GM23338 (cell line): ENCODE results near the gene SGCD.

Experiments used
- CREB1 ChIP-seq: fragments of 250-450 bp; sonication (Bioruptor Pico); IDR thresholded peaks from 2 replicates; pipeline ENCODE4 v1.5.0; 2020; ENCODE audit warnings: low read depth, mild to moderate bottlenecking, moderate library complexity
- EZH2 ChIP-seq: fragments of 200-600 bp; sonication (generic); IDR thresholded peaks from one replicate; pipeline ENCODE4 v1.8.0; 2017; ENCODE audit warnings: antibody characterized with exemption, mild to moderate bottlenecking, low read depth; ENCODE audit not compliant: unreplicated experiment
- EZH2phosphoT487 ChIP-seq: fragments of 200-600 bp; sonication (generic); IDR thresholded peaks from one replicate; pipeline ENCODE4 v1.8.1; 2018; ENCODE audit warnings: antibody characterized with exemption; ENCODE audit not compliant: unreplicated experiment
- JUNB ChIP-seq: IDR thresholded peaks from one replicate; pipeline ENCODE4 v1.6.1; 2016; ENCODE audit warnings: antibody characterized with exemption; ENCODE audit not compliant: unreplicated experiment
- NANOG ChIP-seq: IDR thresholded peaks from 2 replicates; pipeline ENCODE4 v1.6.1; 2016; ENCODE audit warnings: antibody characterized with exemption, borderline replicate concordance
- POLR2AphosphoS5 ChIP-seq: IDR thresholded peaks from 2 replicates; pipeline ENCODE4 v1.6.1; 2016; ENCODE audit warnings: antibody characterized with exemption, low read depth
- STAT1 ChIP-seq: IDR thresholded peaks from one replicate; pipeline ENCODE4 v1.6.1; 2016; ENCODE audit warnings: antibody characterized with exemption; ENCODE audit not compliant: unreplicated experiment
- ZNF114 ChIP-seq: fragments of 250-450 bp; sonication (Bioruptor Pico); IDR thresholded peaks from 2 replicates; pipeline ENCODE4 v1.5.0; 2020; ENCODE audit warnings: mild to moderate bottlenecking, moderate library complexity
- ZNF331 ChIP-seq: fragments of 250-450 bp; sonication (Bioruptor Pico); IDR thresholded peaks from 2 replicates; pipeline ENCODE4 v1.5.0; 2020; ENCODE audit warnings: low read depth, mild to moderate bottlenecking, moderate library complexity
- TF ChIP-seq, protein P1 (sequence below), 2 experiments: fragments of 200-600 bp in 1 of 2; sonication (generic) in 1 of 2; conservative IDR thresholded peaks; 2 replicates each; pipeline versions ENCODE4 v1.5.1 to v1.6.1; 2016 to 2017; ENCODE audit warnings: antibody characterized with exemption in 2 of 2, low read depth in 2 of 2, mild to moderate bottlenecking in 2 of 2, moderate library complexity in 1 of 2
- TF ChIP-seq, protein P2 (sequence below): IDR thresholded peaks from one replicate; pipeline ENCODE4 v1.6.1; 2018; ENCODE audit warnings: antibody characterized with exemption; ENCODE audit not compliant: unreplicated experiment
- TF ChIP-seq, protein P3 (sequence below): IDR thresholded peaks from 2 replicates; pipeline ENCODE4 v1.6.1; 2016; ENCODE audit warnings: antibody characterized with exemption
- TF ChIP-seq, protein P4 (sequence below): fragments of 250-450 bp; sonication (Bioruptor Pico); IDR thresholded peaks from 2 replicates; pipeline ENCODE4 v1.5.0; 2020; ENCODE audit warnings: mild to moderate bottlenecking, moderate library complexity

DNA sequence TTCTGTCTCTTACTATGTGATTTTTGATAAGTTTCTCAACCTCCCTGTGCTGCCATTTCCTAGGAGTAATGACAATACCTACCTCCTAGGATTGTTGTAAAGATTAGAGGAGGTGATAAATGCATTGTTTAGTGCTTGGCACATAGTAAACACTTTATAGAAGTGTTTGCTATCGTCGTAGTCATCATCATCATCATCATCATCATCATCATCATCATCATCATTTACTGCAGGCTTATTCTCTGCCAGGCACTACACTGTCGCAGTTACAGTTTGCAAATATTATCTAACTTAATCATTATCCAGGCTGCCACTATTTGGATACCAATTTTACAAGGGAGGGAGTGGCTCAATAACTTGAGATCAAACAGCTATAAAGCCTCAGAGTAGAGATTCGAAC lies 24.5 kb downstream of the SGCD start:
- TF ChIP-seq, protein P1, sequence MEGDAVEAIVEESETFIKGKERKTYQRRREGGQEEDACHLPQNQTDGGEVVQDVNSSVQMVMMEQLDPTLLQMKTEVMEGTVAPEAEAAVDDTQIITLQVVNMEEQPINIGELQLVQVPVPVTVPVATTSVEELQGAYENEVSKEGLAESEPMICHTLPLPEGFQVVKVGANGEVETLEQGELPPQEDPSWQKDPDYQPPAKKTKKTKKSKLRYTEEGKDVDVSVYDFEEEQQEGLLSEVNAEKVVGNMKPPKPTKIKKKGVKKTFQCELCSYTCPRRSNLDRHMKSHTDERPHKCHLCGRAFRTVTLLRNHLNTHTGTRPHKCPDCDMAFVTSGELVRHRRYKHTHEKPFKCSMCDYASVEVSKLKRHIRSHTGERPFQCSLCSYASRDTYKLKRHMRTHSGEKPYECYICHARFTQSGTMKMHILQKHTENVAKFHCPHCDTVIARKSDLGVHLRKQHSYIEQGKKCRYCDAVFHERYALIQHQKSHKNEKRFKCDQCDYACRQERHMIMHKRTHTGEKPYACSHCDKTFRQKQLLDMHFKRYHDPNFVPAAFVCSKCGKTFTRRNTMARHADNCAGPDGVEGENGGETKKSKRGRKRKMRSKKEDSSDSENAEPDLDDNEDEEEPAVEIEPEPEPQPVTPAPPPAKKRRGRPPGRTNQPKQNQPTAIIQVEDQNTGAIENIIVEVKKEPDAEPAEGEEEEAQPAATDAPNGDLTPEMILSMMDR (conservative IDR thresholded peaks at IDR 0.05; ENCODE audit: low read depth in 2 of 2) = no peak
- TF ChIP-seq JUNB = no peak
- TF ChIP-seq, protein P2, sequence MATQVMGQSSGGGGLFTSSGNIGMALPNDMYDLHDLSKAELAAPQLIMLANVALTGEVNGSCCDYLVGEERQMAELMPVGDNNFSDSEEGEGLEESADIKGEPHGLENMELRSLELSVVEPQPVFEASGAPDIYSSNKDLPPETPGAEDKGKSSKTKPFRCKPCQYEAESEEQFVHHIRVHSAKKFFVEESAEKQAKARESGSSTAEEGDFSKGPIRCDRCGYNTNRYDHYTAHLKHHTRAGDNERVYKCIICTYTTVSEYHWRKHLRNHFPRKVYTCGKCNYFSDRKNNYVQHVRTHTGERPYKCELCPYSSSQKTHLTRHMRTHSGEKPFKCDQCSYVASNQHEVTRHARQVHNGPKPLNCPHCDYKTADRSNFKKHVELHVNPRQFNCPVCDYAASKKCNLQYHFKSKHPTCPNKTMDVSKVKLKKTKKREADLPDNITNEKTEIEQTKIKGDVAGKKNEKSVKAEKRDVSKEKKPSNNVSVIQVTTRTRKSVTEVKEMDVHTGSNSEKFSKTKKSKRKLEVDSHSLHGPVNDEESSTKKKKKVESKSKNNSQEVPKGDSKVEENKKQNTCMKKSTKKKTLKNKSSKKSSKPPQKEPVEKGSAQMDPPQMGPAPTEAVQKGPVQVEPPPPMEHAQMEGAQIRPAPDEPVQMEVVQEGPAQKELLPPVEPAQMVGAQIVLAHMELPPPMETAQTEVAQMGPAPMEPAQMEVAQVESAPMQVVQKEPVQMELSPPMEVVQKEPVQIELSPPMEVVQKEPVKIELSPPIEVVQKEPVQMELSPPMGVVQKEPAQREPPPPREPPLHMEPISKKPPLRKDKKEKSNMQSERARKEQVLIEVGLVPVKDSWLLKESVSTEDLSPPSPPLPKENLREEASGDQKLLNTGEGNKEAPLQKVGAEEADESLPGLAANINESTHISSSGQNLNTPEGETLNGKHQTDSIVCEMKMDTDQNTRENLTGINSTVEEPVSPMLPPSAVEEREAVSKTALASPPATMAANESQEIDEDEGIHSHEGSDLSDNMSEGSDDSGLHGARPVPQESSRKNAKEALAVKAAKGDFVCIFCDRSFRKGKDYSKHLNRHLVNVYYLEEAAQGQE = no peak
- no peak for TF ChIP-seq POLR2AphosphoS5
- no peak for TF ChIP-seq EZH2phosphoT487
- TF ChIP-seq CREB1 = no peak
- TF ChIP-seq, protein P3, sequence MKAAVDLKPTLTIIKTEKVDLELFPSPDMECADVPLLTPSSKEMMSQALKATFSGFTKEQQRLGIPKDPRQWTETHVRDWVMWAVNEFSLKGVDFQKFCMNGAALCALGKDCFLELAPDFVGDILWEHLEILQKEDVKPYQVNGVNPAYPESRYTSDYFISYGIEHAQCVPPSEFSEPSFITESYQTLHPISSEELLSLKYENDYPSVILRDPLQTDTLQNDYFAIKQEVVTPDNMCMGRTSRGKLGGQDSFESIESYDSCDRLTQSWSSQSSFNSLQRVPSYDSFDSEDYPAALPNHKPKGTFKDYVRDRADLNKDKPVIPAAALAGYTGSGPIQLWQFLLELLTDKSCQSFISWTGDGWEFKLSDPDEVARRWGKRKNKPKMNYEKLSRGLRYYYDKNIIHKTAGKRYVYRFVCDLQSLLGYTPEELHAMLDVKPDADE = no peak
- TF ChIP-seq EZH2 = no peak
- no peak for TF ChIP-seq NANOG
- TF ChIP-seq STAT1 = no peak
- no peak for TF ChIP-seq ZNF114 (CRISPR knock-in tag)
- TF ChIP-seq ZNF331 (CRISPR knock-in tag) = no peak
- TF ChIP-seq, protein P4, sequence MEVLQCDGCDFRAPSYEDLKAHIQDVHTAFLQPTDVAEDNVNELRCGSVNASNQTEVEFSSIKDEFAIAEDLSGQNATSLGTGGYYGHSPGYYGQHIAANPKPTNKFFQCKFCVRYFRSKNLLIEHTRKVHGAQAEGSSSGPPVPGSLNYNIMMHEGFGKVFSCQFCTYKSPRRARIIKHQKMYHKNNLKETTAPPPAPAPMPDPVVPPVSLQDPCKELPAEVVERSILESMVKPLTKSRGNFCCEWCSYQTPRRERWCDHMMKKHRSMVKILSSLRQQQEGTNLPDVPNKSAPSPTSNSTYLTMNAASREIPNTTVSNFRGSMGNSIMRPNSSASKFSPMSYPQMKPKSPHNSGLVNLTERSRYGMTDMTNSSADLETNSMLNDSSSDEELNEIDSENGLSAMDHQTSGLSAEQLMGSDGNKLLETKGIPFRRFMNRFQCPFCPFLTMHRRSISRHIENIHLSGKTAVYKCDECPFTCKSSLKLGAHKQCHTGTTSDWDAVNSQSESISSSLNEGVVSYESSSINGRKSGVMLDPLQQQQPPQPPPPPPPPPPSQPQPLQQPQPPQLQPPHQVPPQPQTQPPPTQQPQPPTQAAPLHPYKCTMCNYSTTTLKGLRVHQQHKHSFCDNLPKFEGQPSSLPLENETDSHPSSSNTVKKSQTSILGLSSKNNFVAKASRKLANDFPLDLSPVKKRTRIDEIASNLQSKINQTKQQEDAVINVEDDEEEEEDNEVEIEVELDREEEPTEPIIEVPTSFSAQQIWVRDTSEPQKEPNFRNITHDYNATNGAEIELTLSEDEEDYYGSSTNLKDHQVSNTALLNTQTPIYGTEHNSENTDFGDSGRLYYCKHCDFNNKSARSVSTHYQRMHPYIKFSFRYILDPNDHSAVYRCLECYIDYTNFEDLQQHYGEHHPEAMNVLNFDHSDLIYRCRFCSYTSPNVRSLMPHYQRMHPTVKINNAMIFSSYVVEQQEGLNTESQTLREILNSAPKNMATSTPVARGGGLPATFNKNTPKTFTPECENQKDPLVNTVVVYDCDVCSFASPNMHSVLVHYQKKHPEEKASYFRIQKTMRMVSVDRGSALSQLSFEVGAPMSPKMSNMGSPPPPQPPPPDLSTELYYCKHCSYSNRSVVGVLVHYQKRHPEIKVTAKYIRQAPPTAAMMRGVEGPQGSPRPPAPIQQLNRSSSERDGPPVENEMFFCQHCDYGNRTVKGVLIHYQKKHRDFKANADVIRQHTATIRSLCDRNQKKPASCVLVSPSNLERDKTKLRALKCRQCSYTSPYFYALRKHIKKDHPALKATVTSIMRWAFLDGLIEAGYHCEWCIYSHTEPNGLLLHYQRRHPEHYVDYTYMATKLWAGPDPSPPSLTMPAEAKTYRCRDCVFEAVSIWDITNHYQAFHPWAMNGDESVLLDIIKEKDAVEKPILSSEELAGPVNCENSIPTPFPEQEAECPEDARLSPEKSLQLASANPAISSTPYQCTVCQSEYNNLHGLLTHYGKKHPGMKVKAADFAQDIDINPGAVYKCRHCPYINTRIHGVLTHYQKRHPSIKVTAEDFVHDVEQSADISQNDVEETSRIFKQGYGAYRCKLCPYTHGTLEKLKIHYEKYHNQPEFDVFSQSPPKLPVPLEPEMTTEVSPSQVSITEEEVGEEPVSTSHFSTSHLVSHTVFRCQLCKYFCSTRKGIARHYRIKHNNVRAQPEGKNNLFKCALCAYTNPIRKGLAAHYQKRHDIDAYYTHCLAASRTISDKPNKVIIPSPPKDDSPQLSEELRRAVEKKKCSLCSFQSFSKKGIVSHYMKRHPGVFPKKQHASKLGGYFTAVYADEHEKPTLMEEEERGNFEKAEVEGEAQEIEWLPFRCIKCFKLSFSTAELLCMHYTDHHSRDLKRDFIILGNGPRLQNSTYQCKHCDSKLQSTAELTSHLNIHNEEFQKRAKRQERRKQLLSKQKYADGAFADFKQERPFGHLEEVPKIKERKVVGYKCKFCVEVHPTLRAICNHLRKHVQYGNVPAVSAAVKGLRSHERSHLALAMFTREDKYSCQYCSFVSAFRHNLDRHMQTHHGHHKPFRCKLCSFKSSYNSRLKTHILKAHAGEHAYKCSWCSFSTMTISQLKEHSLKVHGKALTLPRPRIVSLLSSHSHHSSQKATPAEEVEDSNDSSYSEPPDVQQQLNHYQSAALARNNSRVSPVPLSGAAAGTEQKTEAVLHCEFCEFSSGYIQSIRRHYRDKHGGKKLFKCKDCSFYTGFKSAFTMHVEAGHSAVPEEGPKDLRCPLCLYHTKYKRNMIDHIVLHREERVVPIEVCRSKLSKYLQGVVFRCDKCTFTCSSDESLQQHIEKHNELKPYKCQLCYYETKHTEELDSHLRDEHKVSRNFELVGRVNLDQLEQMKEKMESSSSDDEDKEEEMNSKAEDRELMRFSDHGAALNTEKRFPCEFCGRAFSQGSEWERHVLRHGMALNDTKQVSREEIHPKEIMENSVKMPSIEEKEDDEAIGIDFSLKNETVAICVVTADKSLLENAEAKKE = no peak
